Measurements from ENCODE around the gene PCDH9. TPM values are rescaled to one million over a fixed set of nuclear protein-coding genes. Genes with fewer than 3 reads are reported as not detected.

The PCDH9 gene
- total and polyA plus RNA-seq, 5 experiments from 2014 or later = 0.04 to 1.7 (median 0.35) TPM

- no peak overlapping the region for H3K4me3 Mint-ChIP-seq
- POLR2A ChIA-PET = no interaction called here
Measured at GRCh38 chr13:67231289-67232000, 1.3 kb upstream of the PCDH9 start.

GRCh38 chr13:67230404-67231288 lies 510 bp upstream of the PCDH9 start:
- peaks cover 7 to 27% (median 10%) of the 10 kb centered on the region in 5 donors for H3K27me3 Mint-ChIP-seq
- peak overlapping the region in 7 of 10 donors; percentile 15 to 91 (median 40) for H3K27ac Mint-ChIP-seq
- ATAC-seq (peak; percentile 88 to 93), DNase-seq (peak; percentile 73 to 91 (median 80))
- H3K9me3 Mint-ChIP-seq = no peaks in the 10 kb centered on the region
- H3K36me3 Mint-ChIP-seq = no peaks in the 10 kb centered on the region
- POLR2A ChIA-PET = no interaction called here
- no peak overlapping the region for H3K4me3 Mint-ChIP-seq
- peaks cover 0 to 19% (median 5%) of the 10 kb centered on the region in 4 donors for H3K4me1 Mint-ChIP-seq

More at GRCh38 chr13:67231289-67232000, 1.3 kb upstream of the PCDH9 start:
- Mint-ChIP-seq H3K27ac (peak overlapping the region in 4 of 10 donors; percentile 18 to 40 (median 30)), H3K27me3 (peaks cover 5 to 23% (median 10%) of the 10 kb centered on the region in 5 donors), H3K9me3 (no peaks in the 10 kb centered on the region), H3K4me1 (peaks cover 0 to 15% (median 5%) of the 10 kb centered on the region in 4 donors), H3K36me3 (no peaks in the 10 kb centered on the region)
- ATAC-seq = no peak
- DNase-seq = no peak

GRCh38 chr13:67228916-67229315 lies 1.2 kb downstream of the PCDH9 start:
- Mint-ChIP-seq H3K9me3 (no peaks in the 10 kb centered on the region), H3K27ac (no peak overlapping the region), H3K27me3 (peaks cover 8 to 30% (median 11%) of the 10 kb centered on the region in 5 donors), H3K4me3 (no peak overlapping the region), H3K36me3 (no peaks in the 10 kb centered on the region), H3K4me1 (peaks cover 2 to 31% (median 10%) of the 10 kb centered on the region in 4 donors)
- ATAC-seq = no peak
- no peak for DNase-seq
- POLR2A ChIA-PET = no interaction called here

GRCh38 chr13:67228031-67228430 lies 2.1 kb downstream of the PCDH9 start:
- ATAC-seq (no peak), DNase-seq (no peak)
- Mint-ChIP-seq H3K4me1 (peaks cover 2 to 36% (median 10%) of the 10 kb centered on the region in 4 donors), H3K36me3 (no peaks in the 10 kb centered on the region), H3K27me3 (peaks cover 9 to 30% (median 11%) of the 10 kb centered on the region in 5 donors), H3K9me3 (no peaks in the 10 kb centered on the region), H3K4me3 (no peak overlapping the region), H3K27ac (no peak overlapping the region)
- POLR2A ChIA-PET = no interaction called here

- Mint-ChIP-seq H3K27me3 (peaks cover 10 to 30% (median 12%) of the 10 kb centered on the region in 5 donors), H3K4me1 (peaks cover 2 to 36% (median 9%) of the 10 kb centered on the region in 4 donors), H3K27ac (no peak overlapping the region), H3K36me3 (no peaks in the 10 kb centered on the region), H3K9me3 (no peaks in the 10 kb centered on the region), H3K4me3 (peak overlapping the region in 2 of 10 donors; percentile 6 to 15)
- POLR2A ChIA-PET = no interaction called here
- no peak for DNase-seq
- no peak for ATAC-seq
Measured at GRCh38 chr13:67227131-67227983, 2.8 kb downstream of the PCDH9 start.

- POLR2A ChIA-PET = no interaction called here
- H3K9me3 Mint-ChIP-seq = no peaks in the 10 kb centered on the region
Measured at GRCh38 chr13:67226696-67227095, 3.4 kb downstream of the PCDH9 start.

GRCh38 chr13:67225252-67226159 lies 4.6 kb downstream of the PCDH9 start:
- H3K36me3 Mint-ChIP-seq = no peaks in the 10 kb centered on the region

More at GRCh38 chr13:67226696-67227095, 3.4 kb downstream of the PCDH9 start:
- Mint-ChIP-seq H3K27ac (no peak overlapping the region), H3K4me3 (no peak overlapping the region), H3K36me3 (no peaks in the 10 kb centered on the region), H3K27me3 (peaks cover 10 to 30% (median 12%) of the 10 kb centered on the region in 5 donors), H3K4me1 (peaks cover 2 to 38% (median 8%) of the 10 kb centered on the region in 4 donors)
- DNase-seq (no peak), ATAC-seq (no peak)

GRCh38 chr13:67224148-67224846 lies 5.8 kb downstream of the PCDH9 start:
- Mint-ChIP-seq H3K4me3 (peak overlapping the region in 4 of 10 donors; percentile 17 to 73 (median 48)), H3K27me3 (peaks cover 9 to 28% (median 11%) of the 10 kb centered on the region in 5 donors), H3K36me3 (no peaks in the 10 kb centered on the region), H3K9me3 (no peaks in the 10 kb centered on the region), H3K4me1 (peaks cover 2 to 36% (median 5%) of the 10 kb centered on the region in 4 donors), H3K27ac (peak overlapping the region in 1 of 10 donors; percentile 43)
- POLR2A ChIA-PET = no interaction called here
- ATAC-seq (peak; percentile 46 to 70), DNase-seq (peak; percentile 30 to 81 (median 46))

More at GRCh38 chr13:67225252-67226159, 4.6 kb downstream of the PCDH9 start:
- Mint-ChIP-seq H3K27me3 (peaks cover 9 to 28% (median 11%) of the 10 kb centered on the region in 5 donors), H3K4me1 (peaks cover 2 to 36% (median 5%) of the 10 kb centered on the region in 4 donors), H3K27ac (no peak overlapping the region), H3K9me3 (no peaks in the 10 kb centered on the region), H3K4me3 (peak overlapping the region in 1 of 10 donors; percentile 40)
- POLR2A ChIA-PET = no interaction called here
- DNase-seq = no peak
- no peak for ATAC-seq

- H3K27ac Mint-ChIP-seq = no peak overlapping the region
- POLR2A ChIA-PET = no interaction called here
Measured at GRCh38 chr13:67223742-67224141, 6.4 kb downstream of the PCDH9 start.

GRCh38 chr13:67223024-67223423 lies 7.1 kb downstream of the PCDH9 start:
- Mint-ChIP-seq H3K4me1 (peaks cover 2 to 38% (median 5%) of the 10 kb centered on the region in 4 donors), H3K36me3 (no peaks in the 10 kb centered on the region), H3K9me3 (no peaks in the 10 kb centered on the region), H3K27ac (no peak overlapping the region), H3K27me3 (peaks cover 7 to 23% (median 11%) of the 10 kb centered on the region in 5 donors), H3K4me3 (peak overlapping the region in 1 of 10 donors; percentile 26)
- DNase-seq (no peak), ATAC-seq (no peak)
- POLR2A ChIA-PET = no interaction called here

More at GRCh38 chr13:67223742-67224141, 6.4 kb downstream of the PCDH9 start:
- H3K4me1 Mint-ChIP-seq = peaks cover 2 to 38% (median 5%) of the 10 kb centered on the region in 4 donors
- no peaks in the 10 kb centered on the region for H3K9me3 Mint-ChIP-seq
- peaks cover 9 to 28% (median 11%) of the 10 kb centered on the region in 5 donors for H3K27me3 Mint-ChIP-seq
- no peak for DNase-seq
- peak overlapping the region in 3 of 10 donors; percentile 36 to 73 (median 60) for H3K4me3 Mint-ChIP-seq
- H3K36me3 Mint-ChIP-seq = no peaks in the 10 kb centered on the region
- no peak for ATAC-seq

Measured in naive thymus-derived CD8-positive, alpha-beta T cell (primary cell).